ENCODE results near the gene ACSL1.

The ACSL1 gene

DNA sequence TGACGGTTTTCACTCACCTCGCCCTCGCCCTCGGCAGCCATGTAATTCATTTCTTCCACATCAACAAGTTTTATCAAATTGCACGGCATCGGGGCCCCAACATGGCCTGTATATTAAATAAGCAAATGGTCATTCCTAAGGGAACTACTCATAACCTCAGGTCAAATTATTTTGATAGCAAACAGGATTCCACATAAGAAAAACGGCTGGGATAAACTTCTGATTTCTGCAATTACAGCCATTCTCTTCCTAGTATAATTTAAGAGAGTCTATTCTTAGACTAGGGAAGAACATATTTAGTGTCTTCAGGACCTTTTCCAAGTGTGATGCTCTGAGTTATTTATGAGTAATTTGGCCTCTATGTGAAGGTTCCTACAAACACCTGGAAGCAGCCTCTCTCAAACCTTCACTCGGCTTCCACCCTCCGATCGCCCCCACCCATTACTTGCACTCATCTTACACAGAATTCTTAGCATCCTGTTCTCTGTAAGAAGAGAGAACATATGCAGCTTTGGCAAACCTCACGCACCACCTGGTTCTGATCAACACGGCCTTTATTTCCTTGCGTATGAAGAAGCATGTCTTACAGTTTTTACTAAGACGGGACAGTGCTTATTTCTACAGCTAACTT, 62.5 kb downstream of the ACSL1 start:
- Histone ChIP-seq H3K27ac (replicated peaks) (no peak overlapping the region), H3K4me3 (replicated peaks; ENCODE audit: insufficient read depth, low read length) (no peak overlapping the region), H3K27me3 (ENCODE audit: insufficient read depth, poor library complexity, severe bottlenecking) (no peaks in the 10 kb centered on the region)
- TF ChIP-seq POLR2AphosphoS5 (IDR thresholded peaks at IDR 0.05; ENCODE audit: low read depth) (no peak), SPI1 (IDR thresholded peaks at IDR 0.05; ENCODE audit: borderline replicate concordance, low read depth) (no peak), GABPA (IDR thresholded peaks at IDR 0.05; ENCODE audit: low read depth) (no peak), REST (IDR thresholded peaks at IDR 0.05; ENCODE audit: insufficient replicate concordance, low read depth) (no peak)
- TF ChIP-seq, protein P1, sequence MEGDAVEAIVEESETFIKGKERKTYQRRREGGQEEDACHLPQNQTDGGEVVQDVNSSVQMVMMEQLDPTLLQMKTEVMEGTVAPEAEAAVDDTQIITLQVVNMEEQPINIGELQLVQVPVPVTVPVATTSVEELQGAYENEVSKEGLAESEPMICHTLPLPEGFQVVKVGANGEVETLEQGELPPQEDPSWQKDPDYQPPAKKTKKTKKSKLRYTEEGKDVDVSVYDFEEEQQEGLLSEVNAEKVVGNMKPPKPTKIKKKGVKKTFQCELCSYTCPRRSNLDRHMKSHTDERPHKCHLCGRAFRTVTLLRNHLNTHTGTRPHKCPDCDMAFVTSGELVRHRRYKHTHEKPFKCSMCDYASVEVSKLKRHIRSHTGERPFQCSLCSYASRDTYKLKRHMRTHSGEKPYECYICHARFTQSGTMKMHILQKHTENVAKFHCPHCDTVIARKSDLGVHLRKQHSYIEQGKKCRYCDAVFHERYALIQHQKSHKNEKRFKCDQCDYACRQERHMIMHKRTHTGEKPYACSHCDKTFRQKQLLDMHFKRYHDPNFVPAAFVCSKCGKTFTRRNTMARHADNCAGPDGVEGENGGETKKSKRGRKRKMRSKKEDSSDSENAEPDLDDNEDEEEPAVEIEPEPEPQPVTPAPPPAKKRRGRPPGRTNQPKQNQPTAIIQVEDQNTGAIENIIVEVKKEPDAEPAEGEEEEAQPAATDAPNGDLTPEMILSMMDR (IDR thresholded peaks at IDR 0.05; ENCODE audit: insufficient read depth, low read length), result no peak
- DNase-seq (ENCODE audit: low read depth in 1 of 2, low spot score in 1 of 2), result no peak

DNA sequence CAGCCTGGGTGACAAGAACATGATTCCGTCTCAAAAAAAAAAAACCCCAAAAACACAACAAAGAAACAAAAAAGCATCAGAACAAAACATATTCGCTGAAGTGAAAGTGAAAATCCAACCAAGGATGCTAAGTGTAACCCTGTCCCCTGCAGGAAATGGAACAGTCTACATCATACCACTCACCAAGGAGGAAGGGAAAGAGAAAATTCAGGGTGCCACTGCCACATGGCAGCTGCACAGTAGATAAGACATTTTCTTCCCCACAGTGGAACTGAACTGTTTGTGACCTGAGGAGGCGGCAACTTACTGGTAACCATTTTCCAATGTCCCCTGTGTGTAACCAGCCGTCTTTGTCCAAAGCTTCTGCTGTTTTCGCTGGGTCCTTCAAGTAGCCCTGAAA, 63.7 kb downstream of the ACSL1 start:
- no peaks in the 10 kb centered on the region for H3K27me3 ChIP-seq (ENCODE audit: insufficient read depth, poor library complexity, severe bottlenecking)
- no peak overlapping the region for H3K27ac ChIP-seq (replicated peaks)
- no peak overlapping the region for H3K4me3 ChIP-seq (replicated peaks; ENCODE audit: insufficient read depth, low read length)
- DNase-seq (ENCODE audit: low read depth in 1 of 2, low spot score in 1 of 2), result no peak
- TF ChIP-seq GABPA (IDR thresholded peaks at IDR 0.05; ENCODE audit: low read depth), result no peak
- TF ChIP-seq POLR2AphosphoS5 (IDR thresholded peaks at IDR 0.05; ENCODE audit: low read depth), result no peak
- no peak for TF ChIP-seq SPI1 (IDR thresholded peaks at IDR 0.05; ENCODE audit: borderline replicate concordance, low read depth)
- TF ChIP-seq, protein P1 (IDR thresholded peaks at IDR 0.05; ENCODE audit: insufficient read depth, low read length), result no peak
- TF ChIP-seq REST (IDR thresholded peaks at IDR 0.05; ENCODE audit: insufficient replicate concordance, low read depth), result no peak

GRCh38 chr4:184760681-184761080, 65.1 kb downstream of the ACSL1 start:
- H3K27ac ChIP-seq (replicated peaks), result no peak overlapping the region
- no peak for TF ChIP-seq SPI1 (IDR thresholded peaks at IDR 0.05; ENCODE audit: borderline replicate concordance, low read depth)
- no peak for TF ChIP-seq GABPA (IDR thresholded peaks at IDR 0.05; ENCODE audit: low read depth)
- no peak for TF ChIP-seq REST (IDR thresholded peaks at IDR 0.05; ENCODE audit: insufficient replicate concordance, low read depth)
- TF ChIP-seq, protein P1 (IDR thresholded peaks at IDR 0.05; ENCODE audit: insufficient read depth, low read length), result no peak
- no peak for TF ChIP-seq POLR2AphosphoS5 (IDR thresholded peaks at IDR 0.05; ENCODE audit: low read depth)
- no peak overlapping the region for H3K4me3 ChIP-seq (replicated peaks; ENCODE audit: insufficient read depth, low read length)
- H3K27me3 ChIP-seq (ENCODE audit: insufficient read depth, poor library complexity, severe bottlenecking), result no peaks in the 10 kb centered on the region
- DNase-seq (ENCODE audit: low read depth in 1 of 2, low spot score in 1 of 2), result no peak

Data from HL-60 (cell line).